GM12801 (cell line): ENCODE data around the gene LOXL1.

Experiments used
- CTCF ChIP-seq: IDR thresholded peaks from one replicate; pipeline ENCODE4 v1.5.1; 2011; ENCODE audit warnings: control low read depth; ENCODE audit not compliant: insufficient read length; ENCODE audit errors: extremely low read depth

Gene LOXL1

DNA sequence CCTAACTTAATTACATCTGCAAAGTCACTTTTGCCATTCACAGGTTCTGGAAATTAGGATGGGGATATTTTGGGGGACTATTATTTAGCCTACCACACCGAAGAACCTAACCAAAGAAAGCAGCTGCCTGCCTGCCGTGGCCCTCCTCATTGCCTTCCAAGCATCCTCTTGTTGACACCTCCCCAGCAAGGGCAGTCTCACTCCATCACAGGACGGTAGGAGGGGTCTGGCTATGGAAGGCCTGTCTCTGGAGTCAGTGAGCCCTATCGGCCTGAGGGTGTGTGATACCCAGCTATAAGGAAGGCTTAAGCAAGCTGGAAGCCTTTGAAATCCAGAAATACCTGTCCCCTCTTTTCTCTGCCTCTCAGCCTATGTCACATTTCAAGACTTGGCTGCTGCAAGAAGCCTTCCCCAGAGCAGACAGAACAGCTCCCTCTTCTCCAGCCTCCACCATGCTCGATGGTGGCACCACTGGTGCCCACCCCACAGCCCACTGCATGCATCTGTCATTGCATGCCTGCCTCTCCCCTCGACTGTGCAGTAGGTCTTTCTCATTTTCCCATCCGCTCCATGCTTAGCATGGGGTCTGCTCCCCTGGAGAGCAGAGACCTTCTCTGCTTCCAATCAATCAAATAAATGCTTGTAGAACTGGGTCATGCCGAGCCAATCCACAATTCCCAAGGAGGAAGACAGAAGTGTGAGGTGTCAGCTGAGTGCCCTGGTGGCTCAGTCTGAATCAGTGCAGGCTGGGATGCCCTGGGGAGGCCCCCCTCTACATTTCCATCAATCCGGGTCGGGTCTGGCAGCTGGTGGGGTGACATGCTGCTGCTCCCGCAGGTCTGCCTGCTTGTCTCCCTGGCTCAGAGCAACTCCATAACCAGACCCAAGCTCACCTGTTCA lies 23.9 kb upstream of the LOXL1 start:
- TF ChIP-seq CTCF = no peak

GRCh38 chr15:73904026-73904815 lies 22.0 kb upstream of the LOXL1 start:
- no peak for TF ChIP-seq CTCF

- no peak for TF ChIP-seq CTCF
Measured at GRCh38 chr15:73905225-73905827, 20.9 kb upstream of the LOXL1 start.

DNA sequence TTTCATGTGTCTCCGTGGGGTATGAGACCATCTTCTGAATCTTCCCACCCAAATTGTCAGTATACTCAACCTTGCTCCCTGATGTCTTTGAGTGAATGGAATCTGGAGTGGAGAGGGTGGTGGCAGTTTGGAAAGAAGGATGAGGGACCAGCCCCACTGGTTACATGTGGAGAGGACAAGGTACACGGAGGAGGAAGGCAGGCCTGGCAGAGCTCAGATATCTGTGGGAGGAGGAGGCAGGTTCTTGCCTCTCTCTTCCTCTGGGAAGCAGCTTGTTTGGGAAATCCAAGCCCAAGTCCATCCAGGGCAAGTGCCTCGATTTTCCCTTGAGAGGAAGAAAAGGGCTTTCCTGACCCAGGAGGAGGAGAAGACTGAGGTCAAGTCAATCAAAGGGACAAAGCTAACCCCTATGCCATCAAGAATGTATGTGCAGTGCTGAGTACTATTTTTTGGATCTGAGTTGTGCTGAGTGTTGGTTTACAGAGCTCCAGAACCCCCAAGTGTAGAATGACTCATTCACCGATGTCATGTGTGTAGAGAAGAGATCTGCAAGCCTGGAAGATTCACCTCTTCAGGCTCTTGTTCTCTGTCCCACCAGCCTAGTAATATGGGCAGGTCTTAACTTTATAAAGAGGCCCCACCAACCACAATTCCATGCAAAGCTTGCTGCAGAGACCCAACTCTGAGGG lies 19.8 kb upstream of the LOXL1 start:
- no peak for TF ChIP-seq CTCF

DNA sequence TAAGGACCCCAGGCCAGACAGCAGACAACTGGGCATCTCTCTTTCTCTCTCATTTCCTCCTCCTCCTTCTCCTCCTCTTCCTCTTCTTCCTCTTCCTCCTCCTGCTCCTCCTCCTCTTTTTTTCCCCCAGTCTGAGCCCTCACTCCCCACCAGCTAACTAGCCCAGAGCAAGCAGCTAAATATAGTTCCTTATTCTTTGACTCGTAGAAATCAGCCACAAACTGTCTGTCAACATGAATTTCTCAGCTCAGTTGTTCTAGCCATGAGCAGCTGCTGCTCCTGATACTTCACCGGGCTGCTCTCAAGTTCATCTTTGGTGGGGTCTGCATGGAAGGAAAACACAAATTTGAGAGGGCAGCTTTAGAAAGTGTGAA lies 19.2 kb upstream of the LOXL1 start:
- no peak for TF ChIP-seq CTCF

DNA sequence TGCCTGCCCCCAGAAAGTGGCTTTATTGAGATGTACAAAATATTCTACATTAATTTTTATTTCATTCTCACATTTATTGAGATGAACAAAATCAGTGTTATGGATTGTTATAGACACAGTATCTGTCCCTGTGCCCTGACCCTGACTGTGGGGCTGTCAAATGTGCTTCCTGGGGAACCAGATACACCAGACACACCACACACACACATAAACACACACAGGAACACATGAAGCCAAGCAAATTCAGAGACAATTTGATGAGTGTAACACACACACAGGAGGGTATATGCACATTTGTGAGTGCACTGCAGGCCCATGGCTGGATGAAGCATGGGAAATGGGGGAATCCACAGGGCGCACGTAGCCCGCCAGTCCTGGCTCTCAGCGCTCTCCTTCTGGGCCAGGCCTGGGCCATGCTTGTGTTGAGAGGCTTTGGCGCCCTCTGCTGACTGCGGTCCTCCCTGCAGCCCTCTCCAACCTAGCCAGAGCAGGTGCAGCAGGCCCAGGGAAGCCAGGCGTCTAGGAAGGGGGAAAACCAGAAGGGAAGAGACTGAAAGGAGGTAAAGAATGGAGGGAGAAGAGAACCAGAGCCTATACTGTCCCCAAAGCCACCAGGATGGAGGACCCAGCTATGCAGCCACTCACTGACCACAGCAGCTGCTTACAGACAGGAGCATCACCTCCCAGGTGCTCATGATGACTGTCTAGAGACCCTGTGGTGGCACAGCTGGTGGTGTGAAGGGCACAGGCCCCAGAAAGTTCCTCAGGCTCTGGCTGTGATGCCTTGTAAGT lies 18.0 kb upstream of the LOXL1 start:
- TF ChIP-seq CTCF = no peak
